ENCODE measurements around the gene GNGT1. TPM values are rescaled to one million over a fixed set of nuclear protein-coding genes. Genes with fewer than 3 reads are reported as not detected.

GNGT1 gene
- total RNA-seq, 1 experiment from 2014 or later: 0.20 TPM

- Histone ChIP-seq H4K20me1 (ENCODE audit: control insufficient read depth, insufficient read depth, insufficient read length) (no peaks in the 10 kb centered on the region), H2AK5ac (ENCODE audit: insufficient read length, low read length) (no peak overlapping the region), H3K27ac (ENCODE audit: insufficient read length, low read depth, low read length) (no peak overlapping the region), H3K14ac (ENCODE audit: insufficient read depth, low read length) (no peak overlapping the region), H3K23me2 (ENCODE audit: insufficient read length, low read depth, low read length, poor library complexity, severe bottlenecking) (no peaks in the 10 kb centered on the region), H2BK120ac (ENCODE audit: low read depth, low read length, poor library complexity, severe bottlenecking) (no peak overlapping the region), H3K79me2 (ENCODE audit: insufficient read depth, low read length) (no peaks in the 10 kb centered on the region), H3K56ac (ENCODE audit: insufficient read length, low read depth, low read length) (no peak overlapping the region), H4K8ac (replicated peaks; ENCODE audit: insufficient read length, low read depth, low read length) (no peak overlapping the region), H2BK12ac (ENCODE audit: insufficient read length, low read depth, low read length) (no peak overlapping the region), H2BK5ac (ENCODE audit: insufficient read length, low read length) (no peak overlapping the region), H3K4ac (ENCODE audit: low read depth, low read length) (no peak overlapping the region), H4K91ac (ENCODE audit: insufficient read length, low read depth, low read length) (no peak overlapping the region), H3K79me1 (ENCODE audit: insufficient read depth, low read depth, low read length, poor library complexity, severe bottlenecking) (no peaks in the 10 kb centered on the region), H3K4me2 (ENCODE audit: insufficient read depth, insufficient read length, low read length) (no peak overlapping the region), H3T11ph (ENCODE audit: low read length) (no peak overlapping the region), H2BK15ac (ENCODE audit: low read depth, low read length) (no peak overlapping the region), H3K9ac (ENCODE audit: extremely low read depth, insufficient read length, low read length) (no peak overlapping the region), H3K23ac (ENCODE audit: insufficient read length, low read depth, low read length) (no peak overlapping the region), H2AFZ (ENCODE audit: low read length) (no peak overlapping the region), H4K5ac (ENCODE audit: insufficient read length, low read depth, low read length) (no peak overlapping the region), H3K9me3 (ENCODE audit: control insufficient read depth, low read depth, low read length) (no peaks in the 10 kb centered on the region), H3K27me3 (ENCODE audit: insufficient read depth, low read length) (no peaks in the 10 kb centered on the region), H2BK20ac (ENCODE audit: low read depth, low read length, poor library complexity, severe bottlenecking) (no peak overlapping the region), H3K18ac (ENCODE audit: insufficient read length, low read depth, low read length) (no peak overlapping the region), H3K4me1 (ENCODE audit: insufficient read depth, low read length) (no peaks in the 10 kb centered on the region)
- H3K27ac Mint-ChIP-seq: no peak overlapping the region
- no peak for DNase-seq
- no peaks in the 10 kb centered on the region for H3K4me1 Mint-ChIP-seq
- peaks cover 0 to 3% (median 0%) of the 10 kb centered on the region in 3 experiments; a peak in 1 of 7 replicates for H3K36me3 Mint-ChIP-seq (ENCODE audit: insufficient read depth in 1 of 3, low read depth in 3 of 3)
- WGBS (ENCODE audit: extremely low coverage, insufficient read length, low lambda C conversion rate): no CpG with 5 or more reads among the region's 1 CpG
- H3K9me3 Mint-ChIP-seq: no peaks in the 10 kb centered on the region; a peak in 2 of 5 replicates
- TF ChIP-seq, protein P1, sequence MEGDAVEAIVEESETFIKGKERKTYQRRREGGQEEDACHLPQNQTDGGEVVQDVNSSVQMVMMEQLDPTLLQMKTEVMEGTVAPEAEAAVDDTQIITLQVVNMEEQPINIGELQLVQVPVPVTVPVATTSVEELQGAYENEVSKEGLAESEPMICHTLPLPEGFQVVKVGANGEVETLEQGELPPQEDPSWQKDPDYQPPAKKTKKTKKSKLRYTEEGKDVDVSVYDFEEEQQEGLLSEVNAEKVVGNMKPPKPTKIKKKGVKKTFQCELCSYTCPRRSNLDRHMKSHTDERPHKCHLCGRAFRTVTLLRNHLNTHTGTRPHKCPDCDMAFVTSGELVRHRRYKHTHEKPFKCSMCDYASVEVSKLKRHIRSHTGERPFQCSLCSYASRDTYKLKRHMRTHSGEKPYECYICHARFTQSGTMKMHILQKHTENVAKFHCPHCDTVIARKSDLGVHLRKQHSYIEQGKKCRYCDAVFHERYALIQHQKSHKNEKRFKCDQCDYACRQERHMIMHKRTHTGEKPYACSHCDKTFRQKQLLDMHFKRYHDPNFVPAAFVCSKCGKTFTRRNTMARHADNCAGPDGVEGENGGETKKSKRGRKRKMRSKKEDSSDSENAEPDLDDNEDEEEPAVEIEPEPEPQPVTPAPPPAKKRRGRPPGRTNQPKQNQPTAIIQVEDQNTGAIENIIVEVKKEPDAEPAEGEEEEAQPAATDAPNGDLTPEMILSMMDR (conservative IDR thresholded peaks at IDR 0.05): no peak
- H3K4me3 Mint-ChIP-seq: no peak overlapping the region
- peaks cover 2% of the 10 kb centered on the region; the same call in 1 of the 2 replicates for H3K27me3 Mint-ChIP-seq (ENCODE audit: low read depth)
These were observed 31.5 kb downstream of the GNGT1 start for GRCh38 chr7:93937818-93938217.

Data from H9 (cell line).